HUDEP-2 (cell line): ENCODE data around the gene PEX14.

Experiments
- DNase-seq, 76 experiments: peaks; one replicate each; lab custom pipeline; 2025; ENCODE audit not compliant: unreplicated experiment in 76 of 76; lab: John Stamatoyannopoulos, UW

The PEX14 gene

DNA sequence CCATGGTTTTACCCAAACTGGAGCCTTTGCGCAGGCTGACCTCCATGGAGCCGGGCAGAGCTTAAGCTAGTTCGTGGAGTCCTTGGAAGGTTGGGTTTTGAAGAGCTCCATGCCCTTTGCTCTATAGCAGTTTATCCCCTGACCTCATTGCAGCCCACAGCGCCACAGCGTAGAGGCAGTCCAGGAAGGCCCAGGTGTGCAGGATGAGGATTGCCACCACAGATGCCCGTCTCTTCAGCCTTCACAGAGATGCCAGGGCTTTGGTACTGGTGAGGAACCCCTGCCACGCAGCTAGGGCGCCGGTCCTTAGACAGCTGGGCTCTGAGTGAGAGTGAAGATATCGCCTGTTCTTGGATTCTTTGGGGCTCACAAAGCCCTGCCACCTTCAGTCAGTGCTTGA is 138.6 kb downstream of the PEX14 start:
- no peak for DNase-seq

GRCh38 chr1:10613861-10614260 is 139.1 kb downstream of the PEX14 start:
- DNase-seq: no peak

DNA sequence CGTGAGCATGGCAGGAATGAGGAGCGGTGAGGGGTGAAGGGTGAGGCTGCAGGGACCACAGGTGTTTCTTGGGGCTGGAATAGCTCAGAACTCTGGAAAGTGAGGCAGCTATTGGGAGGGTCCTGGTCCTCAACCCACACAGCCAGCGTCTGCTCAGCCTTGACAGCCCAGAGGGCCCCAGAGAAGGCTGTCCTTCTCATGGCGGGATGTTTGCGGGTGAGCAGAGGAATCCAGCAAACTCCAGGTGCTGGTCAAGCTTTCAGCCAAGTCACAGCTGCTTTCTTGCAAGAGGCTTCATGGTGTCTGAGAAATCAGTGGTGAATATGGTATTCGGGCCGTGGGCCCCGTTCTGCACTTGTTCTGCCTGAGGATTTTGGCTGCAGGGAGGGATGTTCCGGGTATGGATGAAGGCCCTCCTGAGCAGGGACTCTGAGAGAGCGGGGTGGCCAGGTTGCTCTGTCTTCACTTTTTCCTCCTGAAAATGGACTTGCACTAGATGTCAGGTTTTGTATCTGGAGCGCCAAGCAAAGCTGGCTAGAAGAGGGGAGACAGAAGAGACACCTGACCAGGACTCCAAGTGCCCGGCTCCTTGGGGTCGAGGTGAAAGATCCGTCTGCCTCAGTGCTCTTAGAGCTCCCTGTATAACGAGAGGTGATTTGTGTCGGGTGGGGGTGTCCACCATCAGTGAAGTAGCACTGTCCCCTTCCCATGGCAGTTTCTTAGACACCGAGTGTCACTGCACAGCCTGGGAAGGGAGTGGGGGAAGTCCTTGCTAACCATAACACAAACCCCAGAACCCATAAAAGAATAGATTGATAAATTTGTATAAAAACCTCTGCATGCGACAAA is 139.9 kb downstream of the PEX14 start:
- DNase-seq: no peak

GRCh38 chr1:10615332-10615731 is 140.6 kb downstream of the PEX14 start:
- DNase-seq: no peak

DNA sequence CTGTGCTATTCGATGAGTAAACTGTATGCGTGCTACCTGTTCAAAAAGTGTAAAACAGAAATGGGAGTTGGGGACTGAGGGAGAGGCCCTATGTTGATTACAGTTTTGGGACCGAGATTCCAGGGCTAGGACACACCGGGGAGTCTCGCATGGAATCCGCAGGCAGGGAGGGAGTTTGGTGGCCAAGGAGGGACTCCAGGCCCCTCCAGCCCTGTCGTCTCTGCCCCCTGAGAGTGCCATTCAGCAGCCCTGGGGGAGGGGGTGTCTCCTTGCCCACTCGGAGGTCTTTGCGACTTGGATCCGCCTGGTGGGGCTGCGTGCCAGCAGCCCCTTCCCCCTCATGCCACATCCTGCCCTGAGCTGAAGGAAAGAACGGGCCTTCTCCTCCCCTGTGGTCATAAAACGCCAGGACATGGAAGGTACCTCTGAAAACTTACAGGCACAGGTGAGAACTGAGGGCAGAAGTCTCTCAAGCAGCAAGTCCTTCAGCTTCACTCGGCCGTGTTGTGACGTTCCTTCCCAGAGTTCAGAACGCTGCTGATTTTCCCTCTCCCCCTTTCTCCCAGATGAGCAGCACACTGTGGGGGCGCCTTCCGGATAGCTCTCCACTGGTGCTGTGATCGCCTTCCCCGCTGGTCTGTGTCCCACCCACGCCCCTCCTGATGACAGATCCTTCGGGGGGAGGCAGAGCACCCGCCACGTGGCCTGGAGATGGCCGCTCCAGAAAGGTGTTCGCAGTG is 141.4 kb downstream of the PEX14 start:
- DNase-seq: no peak

DNA sequence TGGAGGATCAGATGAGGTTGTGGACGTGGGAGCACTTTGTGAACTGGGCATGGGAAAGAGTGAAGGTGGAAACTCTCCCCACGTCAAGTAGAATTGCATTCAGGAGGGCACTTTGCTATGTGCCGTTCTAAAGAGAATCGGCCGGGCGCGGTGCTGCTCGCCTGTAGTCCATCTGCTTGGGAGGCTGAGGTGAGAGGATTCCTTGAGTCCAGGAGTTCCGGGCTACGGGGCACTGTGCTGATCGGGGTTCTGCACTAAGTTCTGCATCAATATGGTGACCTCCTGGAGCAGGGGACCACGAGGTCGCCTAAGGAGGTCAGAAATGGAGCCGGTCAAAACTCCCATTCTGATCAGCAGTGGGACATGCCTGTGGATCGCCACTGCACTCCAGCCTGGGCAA is 141.9 kb downstream of the PEX14 start:
- no peak for DNase-seq

DNA sequence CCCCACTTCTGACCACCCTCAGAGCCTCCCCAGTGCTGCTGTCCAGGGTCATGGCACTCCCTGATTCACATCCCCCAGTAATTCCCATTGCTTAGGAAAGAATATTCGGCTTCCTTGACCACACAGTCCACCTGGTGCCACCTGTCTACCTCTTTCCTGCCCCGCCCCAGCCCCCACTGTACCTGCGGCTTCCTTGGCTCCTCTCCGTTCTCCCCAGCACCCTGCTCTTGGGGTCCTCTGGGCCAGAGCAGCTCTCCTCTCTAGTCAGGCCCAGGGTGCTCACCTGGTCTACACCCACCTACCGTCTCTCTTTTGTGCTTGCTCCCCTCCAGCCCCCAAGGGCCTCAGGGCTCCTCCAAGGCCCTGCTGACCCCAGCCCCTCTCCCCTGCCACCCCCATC is 142.6 kb downstream of the PEX14 start:
- no peak for DNase-seq

DNA sequence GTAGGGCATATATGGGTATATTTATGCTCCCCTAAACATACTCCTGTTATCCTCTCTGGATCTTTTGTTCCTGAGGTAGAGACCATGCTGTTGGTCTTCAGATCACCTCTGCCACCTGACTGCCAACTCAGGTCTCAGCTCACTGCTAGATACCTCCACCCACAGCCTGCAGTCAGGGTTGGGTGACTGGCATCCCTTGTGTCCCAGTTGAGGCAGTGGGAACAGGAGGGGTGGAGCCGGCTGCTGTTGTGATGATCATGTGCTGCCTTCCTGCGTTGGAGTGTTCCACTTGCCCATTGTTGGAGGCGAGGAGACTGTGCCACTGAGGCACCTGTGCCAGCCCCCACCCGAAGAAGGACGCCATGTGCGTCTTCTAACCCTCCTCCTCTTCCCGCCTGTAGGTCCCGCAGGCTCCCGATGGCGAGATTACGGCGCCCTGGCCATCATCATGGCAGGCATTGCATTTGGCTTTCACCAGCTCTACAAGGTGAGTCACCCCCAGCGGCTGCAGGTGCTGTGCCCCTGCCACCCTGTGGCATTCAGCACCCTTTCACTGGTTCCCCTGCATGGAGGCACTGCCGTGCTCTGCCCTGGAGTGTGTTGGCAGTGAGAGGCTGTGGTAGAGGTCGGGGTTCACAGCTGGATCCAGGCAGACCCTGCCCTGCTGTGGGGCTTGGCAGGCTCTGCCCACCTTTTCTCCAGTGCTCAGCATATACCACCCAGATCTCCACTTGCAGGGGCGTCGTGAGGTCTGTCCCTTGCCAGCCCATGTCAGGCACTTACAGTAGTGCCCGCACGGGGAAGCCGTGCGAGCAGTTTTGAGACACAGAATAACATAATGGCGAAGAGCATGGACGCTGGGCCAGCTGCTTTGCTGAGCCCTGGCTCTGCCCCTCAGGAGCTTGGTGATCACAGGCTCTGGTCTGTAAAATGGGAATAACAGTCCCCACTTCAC is 143.5 kb downstream of the PEX14 start:
- DNase-seq: no peak

- DNase-seq: no peak
These were observed 146.0 kb downstream of the PEX14 start for GRCh38 chr1:10620776-10621175.

GRCh38 chr1:10621906-10622305 is 147.2 kb downstream of the PEX14 start:
- no peak for DNase-seq

GRCh38 chr1:10622910-10623685 is 148.3 kb downstream of the PEX14 start:
- no peak for DNase-seq

- no peak for DNase-seq
These were observed 149.0 kb downstream of the PEX14 start for GRCh38 chr1:10623686-10624145.

GRCh38 chr1:10624256-10625050 is 149.7 kb downstream of the PEX14 start:
- DNase-seq: no peak

DNA sequence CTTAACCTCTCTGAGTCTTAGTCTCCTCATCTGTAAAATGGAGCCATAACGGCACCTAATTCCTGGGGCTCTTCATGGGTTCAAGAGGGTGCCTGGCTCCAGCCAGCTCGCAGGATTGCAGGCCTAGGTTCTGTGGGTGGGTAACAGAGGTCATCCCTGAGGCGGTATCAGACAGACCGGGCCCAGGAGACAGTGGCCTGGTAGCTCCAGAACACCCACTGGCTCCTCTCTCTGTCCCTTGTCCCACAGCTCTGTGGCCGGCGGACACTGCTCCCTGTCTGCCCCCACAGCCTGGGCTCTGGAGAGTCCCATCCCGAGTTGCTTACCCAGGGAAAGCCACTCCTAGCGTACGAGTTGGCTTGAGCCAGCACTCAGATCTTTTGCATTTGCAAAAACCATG is 150.3 kb downstream of the PEX14 start:
- no peak for DNase-seq

DNA sequence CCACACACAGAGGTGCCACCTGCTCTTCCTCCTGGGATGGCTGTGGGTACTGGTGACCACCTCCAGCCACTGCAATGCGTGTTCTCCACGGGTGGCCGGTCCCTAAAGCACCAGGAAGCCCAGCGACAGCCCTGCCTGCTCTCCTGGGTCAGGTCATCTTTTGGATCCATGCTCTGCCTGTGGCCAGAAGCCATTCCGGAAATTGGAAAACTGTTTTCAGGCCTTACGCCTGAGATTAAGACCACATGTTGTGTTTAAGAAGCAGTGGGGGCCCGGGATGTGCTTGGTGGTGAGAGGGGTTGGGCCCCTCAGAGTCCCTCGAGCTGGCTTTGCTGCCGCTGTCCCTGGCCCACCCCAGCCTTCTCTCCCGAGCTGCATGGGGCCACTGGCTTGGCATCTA is 150.8 kb downstream of the PEX14 start:
- no peak for DNase-seq

GRCh38 chr1:10626131-10626731 is 151.5 kb downstream of the PEX14 start:
- no peak for DNase-seq

GRCh38 chr1:10626791-10627410 is 152.2 kb downstream of the PEX14 start:
- DNase-seq: no peak

- DNase-seq: no peak
These were observed 153.9 kb downstream of the PEX14 start for GRCh38 chr1:10628685-10629084.
